GM19452 (cell line): Measurements from ENCODE around the gene ZNF367.

ENCODE experiments used
- ATAC-seq: cut with Tn5 transposase; IDR thresholded peaks from one replicate; pipeline ENCODE4 v1.9.1; 2021; ENCODE audit not compliant: unreplicated experiment

ZNF367 gene

DNA sequence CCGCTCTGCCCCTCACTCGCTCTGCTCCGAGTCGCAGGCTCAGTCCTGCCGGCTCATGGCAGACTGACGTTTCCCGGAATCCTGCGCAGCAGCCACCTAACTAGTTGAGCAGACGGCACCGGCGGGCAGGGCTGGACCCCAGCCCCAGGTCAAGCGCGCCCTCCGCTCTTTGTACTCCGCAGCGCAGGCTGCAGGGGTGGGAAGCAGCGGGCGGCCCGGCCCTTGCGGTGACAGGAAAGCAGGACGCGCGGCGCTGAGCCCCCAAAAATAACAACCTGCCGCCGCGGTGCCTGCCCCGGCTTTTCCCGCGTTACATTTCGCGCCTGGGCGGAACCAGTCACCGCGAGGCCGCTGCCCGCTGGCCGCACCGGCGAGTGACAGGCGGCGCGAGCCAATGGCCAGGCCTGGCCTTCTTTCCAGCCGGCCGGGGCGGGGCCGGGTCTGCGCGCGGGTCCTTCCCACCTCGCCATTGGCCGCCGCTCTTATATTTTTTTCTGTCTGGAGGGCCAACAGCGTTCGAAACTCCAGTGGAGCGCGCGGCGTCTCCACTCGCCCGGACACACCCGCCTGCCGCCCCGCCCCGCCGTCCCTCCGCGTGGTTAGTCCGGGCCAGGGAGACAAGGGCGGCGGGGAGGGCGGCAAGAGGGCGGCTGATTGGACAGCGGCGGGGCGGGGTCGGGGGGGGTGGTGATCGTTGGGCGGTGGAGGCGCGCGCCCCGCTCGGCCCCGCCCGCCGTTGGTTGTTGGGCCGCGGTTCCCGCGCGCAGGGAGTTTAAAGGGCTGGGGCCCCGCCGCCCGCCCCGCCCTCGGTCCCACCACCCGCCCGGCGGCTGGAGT, at the start of gene ZNF367:
Gene ZNF367, minus strand, starts transcription at position 288 of the 837 bp plus-strand sequence. CDS start 338 bp downstream, outside the sequence.
- ATAC-seq, result peak; percentile 65

DNA sequence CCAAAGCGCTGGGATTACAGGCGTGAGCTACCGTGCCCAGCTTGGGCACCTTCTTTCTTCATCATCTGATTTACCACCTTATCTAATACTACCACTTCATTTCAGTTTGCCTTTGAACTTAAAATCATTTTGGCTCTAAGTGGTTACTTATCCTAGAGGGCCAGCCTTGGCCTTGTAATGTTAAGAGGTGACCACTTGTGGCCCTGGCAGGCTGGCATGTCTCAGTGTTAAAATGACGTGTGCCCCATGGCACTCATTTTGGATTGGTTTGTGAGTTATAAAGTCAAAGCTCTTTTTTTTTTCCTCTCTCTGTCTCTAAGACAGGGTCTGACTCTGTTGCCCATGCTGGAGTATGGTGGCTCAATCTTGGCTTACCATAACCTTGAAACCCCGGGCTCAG, 49.6 kb upstream of the ZNF367 start:
- ATAC-seq, result no peak

DNA sequence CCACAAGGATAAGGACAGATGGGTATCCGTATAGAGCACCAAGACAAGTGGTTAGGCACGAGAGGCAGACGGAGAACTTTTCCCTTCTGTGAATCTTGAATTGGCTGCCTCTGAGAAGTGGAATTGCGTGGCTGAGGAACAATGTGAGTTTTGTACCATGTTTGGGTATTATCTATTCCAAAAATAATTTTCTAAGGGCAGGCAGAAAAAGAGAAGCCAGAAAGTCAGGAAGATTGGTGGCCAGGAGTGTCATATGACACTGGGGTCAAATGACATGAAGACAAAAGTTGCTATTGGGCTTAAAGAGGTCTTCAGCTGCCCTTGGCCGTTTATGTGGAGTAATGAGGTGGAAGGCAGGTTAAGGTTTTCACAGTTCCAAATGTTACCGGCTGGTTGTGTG, 46.3 kb upstream of the ZNF367 start:
- ATAC-seq, result no peak

GRCh38 chr9:96462541-96462940, 44.4 kb upstream of the ZNF367 start:
- ATAC-seq, result no peak

- no peak for ATAC-seq
Observed at GRCh38 chr9:96461336-96461735, 43.2 kb upstream of the ZNF367 start.

DNA sequence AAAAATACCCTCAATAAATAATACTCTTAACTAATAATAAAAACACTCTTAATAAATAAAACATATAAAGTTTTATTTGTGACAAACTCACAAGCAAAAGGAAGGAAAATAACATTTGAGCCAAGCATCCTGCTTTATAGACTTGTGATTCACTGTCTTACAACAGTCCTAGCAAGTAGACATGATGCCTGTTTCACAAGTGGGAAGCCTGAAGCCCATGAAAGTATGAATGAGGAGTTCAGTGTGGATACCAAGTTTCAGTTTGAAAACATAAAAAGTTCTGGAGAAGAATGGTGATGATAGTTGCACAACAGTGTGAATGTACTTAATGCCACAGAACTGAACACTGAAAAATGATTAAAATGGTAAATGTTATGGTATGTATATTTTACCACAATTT, 42.7 kb upstream of the ZNF367 start:
- no peak for ATAC-seq

DNA sequence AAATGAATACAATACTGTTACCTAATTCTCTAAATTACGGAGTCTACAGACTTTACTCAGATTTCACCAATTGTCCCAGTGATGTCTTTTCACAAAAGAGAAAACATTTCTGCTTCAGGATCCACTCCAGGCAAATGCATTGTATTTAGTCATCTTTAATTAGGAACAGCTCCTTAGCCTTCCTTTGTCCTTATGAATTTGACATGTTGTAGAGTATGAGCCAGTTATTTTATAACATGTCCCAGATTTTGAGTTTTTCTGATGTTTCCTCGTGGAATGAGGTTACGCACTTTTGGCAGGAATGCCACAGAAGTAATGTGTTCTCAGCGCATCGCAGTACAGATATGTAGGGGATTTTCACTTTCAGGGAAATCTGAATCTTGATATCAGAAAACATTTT, 42.3 kb upstream of the ZNF367 start:
- ATAC-seq, result no peak

DNA sequence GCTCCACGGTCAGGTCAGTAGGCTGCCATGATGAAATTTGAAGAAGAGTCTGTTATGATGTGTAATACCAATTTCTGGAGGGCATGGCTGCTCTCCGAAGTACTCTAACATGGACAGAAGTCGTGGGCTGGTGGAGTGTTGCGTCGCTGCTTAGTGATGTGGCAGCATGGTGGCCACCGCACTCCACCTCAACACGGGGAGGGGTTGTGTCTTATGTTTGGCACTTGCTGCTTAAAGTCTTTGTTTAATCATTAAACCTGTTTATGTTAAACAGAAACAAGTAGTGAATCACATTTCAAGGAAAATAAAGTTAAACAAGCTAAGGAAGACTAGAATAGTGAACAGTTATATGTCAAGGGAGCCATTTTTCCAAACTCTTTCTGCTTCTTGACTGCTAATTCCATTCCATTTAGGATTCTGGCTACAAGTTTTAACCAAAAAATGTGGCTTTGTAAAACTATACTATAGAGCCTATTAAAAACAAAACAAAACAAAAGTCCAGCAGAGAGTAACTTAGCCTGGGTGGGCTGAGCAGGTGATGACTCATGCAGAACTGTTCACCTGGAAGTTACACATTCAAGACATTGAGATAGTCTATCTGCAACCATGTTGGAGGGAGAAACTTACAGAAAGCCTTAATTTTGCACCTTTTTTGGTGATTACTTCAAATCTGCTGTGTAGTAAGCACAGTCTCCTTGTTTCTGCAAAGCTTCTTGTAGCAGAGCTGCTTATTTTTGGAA, 41.3 kb upstream of the ZNF367 start:
- ATAC-seq, result no peak

DNA sequence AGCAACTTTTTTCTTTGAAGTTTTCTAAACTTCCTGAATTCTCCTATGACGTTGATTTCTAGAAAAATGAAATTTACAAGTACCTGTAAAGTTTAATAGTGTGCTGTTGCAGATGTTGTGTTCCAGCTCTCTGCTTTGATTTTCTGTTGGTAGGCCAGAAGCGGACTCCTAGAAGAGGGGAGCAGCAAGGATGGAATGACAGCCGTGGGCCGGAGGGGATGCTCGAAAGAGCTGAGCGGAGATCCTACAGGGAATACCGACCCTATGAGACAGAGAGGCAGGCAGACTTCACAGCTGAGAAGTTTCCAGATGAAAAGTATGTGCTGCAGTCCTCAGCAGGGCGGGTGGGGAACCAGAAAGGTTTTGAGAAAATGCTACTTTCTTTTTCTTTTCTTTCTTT, 40.1 kb upstream of the ZNF367 start:
- no peak for ATAC-seq

GRCh38 chr9:96457266-96457665, 39.1 kb upstream of the ZNF367 start:
- no peak for ATAC-seq

- no peak for ATAC-seq
Observed at GRCh38 chr9:96453625-96454024, 35.5 kb upstream of the ZNF367 start.

GRCh38 chr9:96450613-96451528, 32.7 kb upstream of the ZNF367 start:
- ATAC-seq, result no peak

DNA sequence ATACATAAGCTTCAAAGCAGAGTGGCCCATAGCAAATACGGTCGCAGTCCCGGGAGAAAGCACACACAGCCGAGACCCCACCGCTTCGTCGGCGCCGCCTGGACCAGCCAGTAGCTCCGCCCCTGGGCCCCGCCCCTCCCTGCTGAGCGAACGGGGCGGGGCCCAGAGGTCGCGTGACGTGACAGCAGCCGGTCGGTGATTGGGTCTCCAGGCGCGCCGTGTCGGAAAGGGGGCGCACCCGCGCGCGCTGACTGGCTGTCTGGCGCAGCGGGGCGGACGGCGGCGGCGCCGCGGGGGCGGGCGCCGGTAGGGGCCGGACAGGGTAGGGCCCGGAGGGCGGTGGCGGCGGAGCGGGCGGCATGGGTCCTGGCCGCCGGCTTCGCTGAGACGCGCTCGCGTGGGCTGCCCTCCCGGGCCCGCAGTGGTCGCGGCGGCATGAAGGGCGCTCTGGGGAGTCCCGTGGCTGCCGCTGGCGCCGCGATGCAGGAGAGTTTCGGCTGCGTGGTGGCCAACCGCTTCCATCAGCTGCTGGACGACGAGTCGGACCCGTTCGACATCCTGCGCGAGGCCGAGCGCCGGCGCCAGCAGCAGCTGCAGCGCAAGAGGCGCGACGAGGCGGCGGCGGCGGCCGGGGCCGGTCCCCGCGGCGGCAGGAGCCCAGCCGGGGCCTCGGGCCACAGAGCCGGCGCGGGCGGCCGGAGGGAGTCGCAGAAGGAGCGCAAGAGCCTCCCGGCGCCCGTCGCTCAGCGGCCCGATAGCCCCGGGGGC, 31.9 kb upstream of the ZNF367 start, which contains the start of gene HABP4:
Gene HABP4, plus strand, starts transcription at position 325 of the 768 bp plus-strand sequence. Its CDS starts 111 bp downstream, at position 436.
- ATAC-seq, result peak; percentile 95

- ATAC-seq, result peak; percentile 19
Observed at GRCh38 chr9:96449523-96449844, 31.3 kb upstream of the ZNF367 start.

DNA sequence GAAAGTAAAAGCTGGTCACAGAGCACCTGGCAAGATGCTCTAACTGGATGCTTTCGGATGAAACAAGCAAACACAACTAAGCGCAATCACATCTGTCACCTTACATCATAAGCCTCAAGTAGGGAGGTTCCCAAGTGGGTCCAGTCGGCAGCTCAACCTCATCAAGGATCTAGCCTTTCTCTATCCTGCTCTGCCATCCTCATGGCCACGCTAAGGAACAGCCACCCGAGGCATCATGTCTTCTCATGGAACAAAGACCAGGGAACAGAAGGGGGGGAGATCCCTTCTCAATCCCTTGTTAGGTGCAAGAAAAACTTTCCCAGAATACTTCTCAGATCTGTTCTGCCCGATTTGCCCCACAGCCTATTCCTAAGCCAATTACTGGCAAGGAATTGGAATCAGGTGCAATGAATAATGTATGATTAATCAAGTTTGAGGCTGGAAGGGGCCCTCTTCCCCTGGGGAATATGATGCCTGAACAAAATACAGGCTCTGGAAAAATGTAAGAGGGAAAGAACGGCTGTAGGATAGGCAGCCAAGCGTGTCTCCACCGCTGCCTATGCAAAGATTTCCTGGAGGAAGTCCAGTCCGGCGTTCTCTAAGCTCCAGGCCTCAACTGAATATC, 30.5 kb upstream of the ZNF367 start:
- no peak for ATAC-seq

- ATAC-seq, result no peak
Observed at GRCh38 chr9:96447406-96447805, 29.2 kb upstream of the ZNF367 start.

GRCh38 chr9:96442491-96442890, 24.3 kb upstream of the ZNF367 start:
- no peak for ATAC-seq

- ATAC-seq, result no peak
Observed at GRCh38 chr9:96441798-96442445, 23.8 kb upstream of the ZNF367 start.

- no peak for ATAC-seq
Observed at GRCh38 chr9:96440671-96441199, 22.6 kb upstream of the ZNF367 start.
